Muscle layer of colon (tissue), 2 donors: ENCODE measurements around the gene FAF1.
"Not testable (repeated sequence)": the region's sequence is repeated elsewhere in the genome, so short reads cannot be mapped to it uniquely, and the experiment has no call there.

Experiments
- H3K27ac ChIP-seq: one replicate; pipeline ENCODE4 v1.7.0; 2013; ENCODE audit warnings: low read depth, mild to moderate bottlenecking, low read length, moderate library complexity
- H3K27me3 ChIP-seq, 2 donors: one replicate each; pipeline ENCODE4 v1.7.0; 2013; ENCODE audit warnings: low read length in 2 of 2, mild to moderate bottlenecking in 2 of 2; ENCODE audit not compliant: insufficient read depth in 2 of 2, control insufficient read depth in 1 of 2
- H3K36me3 ChIP-seq: one replicate; pipeline ENCODE4 v1.7.0; 2013; ENCODE audit warnings: mild to moderate bottlenecking, low read length; ENCODE audit not compliant: insufficient read depth
- H3K4me1 ChIP-seq: one replicate; pipeline ENCODE4 v1.7.0; 2013; ENCODE audit warnings: mild to moderate bottlenecking, low read length; ENCODE audit not compliant: insufficient read depth
- H3K4me3 ChIP-seq, 2 donors: one replicate each; pipeline ENCODE4 v1.7.0; 2013; ENCODE audit warnings: low read length in 2 of 2, low read depth in 1 of 2, mild to moderate bottlenecking in 1 of 2, moderate library complexity in 1 of 2
- H3K9ac ChIP-seq: one replicate; pipeline ENCODE4 v1.7.0; 2013; ENCODE audit warnings: low read length
- H3K9me3 ChIP-seq: one replicate; pipeline ENCODE4 v1.7.0; 2013; ENCODE audit warnings: mild to moderate bottlenecking, low read length
- donor health status: abdominal sarcoma.
- donor health status: Adenocarcinoma of cecum.

The FAF1 gene

GRCh38 chr1:50950396-50950795 is 9.7 kb downstream of the FAF1 start:
- Histone ChIP-seq H3K4me1 (no peaks in the 10 kb centered on the region), H3K9ac (no peak overlapping the region)

GRCh38 chr1:50949286-50949982 is 10.6 kb downstream of the FAF1 start:
- H3K4me1 ChIP-seq: no peaks in the 10 kb centered on the region
- no peaks in the 10 kb centered on the region for H3K9me3 ChIP-seq
- H3K9ac ChIP-seq: no peak overlapping the region
- H3K27ac ChIP-seq: no peak overlapping the region
- H3K27me3 ChIP-seq: no peaks in the 10 kb centered on the region
- no peak overlapping the region for H3K4me3 ChIP-seq
- no peaks in the 10 kb centered on the region for H3K36me3 ChIP-seq

More at GRCh38 chr1:50950396-50950795, 9.7 kb downstream of the FAF1 start:
- Histone ChIP-seq H3K36me3 (no peaks in the 10 kb centered on the region), H3K9me3 (no peaks in the 10 kb centered on the region), H3K27ac (no peak overlapping the region), H3K4me3 (no peak overlapping the region), H3K27me3 (no peaks in the 10 kb centered on the region)

- no peaks in the 10 kb centered on the region for H3K9me3 ChIP-seq
Measured at GRCh38 chr1:50942334-50942733, 17.7 kb downstream of the FAF1 start.

GRCh38 chr1:50940291-50940690 is 19.8 kb downstream of the FAF1 start:
- Histone ChIP-seq H3K9ac (no peak overlapping the region), H3K9me3 (no peaks in the 10 kb centered on the region), H3K4me3 (no peak overlapping the region), H3K4me1 (no peaks in the 10 kb centered on the region), H3K27ac (no peak overlapping the region), H3K27me3 (no peaks in the 10 kb centered on the region), H3K36me3 (no peaks in the 10 kb centered on the region)

More at GRCh38 chr1:50942334-50942733, 17.7 kb downstream of the FAF1 start:
- Histone ChIP-seq H3K4me3 (no peak overlapping the region), H3K27ac (no peak overlapping the region), H3K4me1 (no peaks in the 10 kb centered on the region), H3K27me3 (no peaks in the 10 kb centered on the region), H3K9ac (no peak overlapping the region), H3K36me3 (no peaks in the 10 kb centered on the region)

- Histone ChIP-seq H3K36me3 (no peaks in the 10 kb centered on the region), H3K27me3 (no peaks in the 10 kb centered on the region), H3K4me3 (no peak overlapping the region), H3K9me3 (no peaks in the 10 kb centered on the region), H3K27ac (no peak overlapping the region), H3K9ac (no peak overlapping the region), H3K4me1 (no peaks in the 10 kb centered on the region)
Measured at GRCh38 chr1:50936321-50936720, 23.7 kb downstream of the FAF1 start.

GRCh38 chr1:50935276-50935675 is 24.8 kb downstream of the FAF1 start:
- H3K27ac ChIP-seq, H3K9me3 ChIP-seq, H3K4me1 ChIP-seq, H3K4me3 ChIP-seq, H3K27me3 ChIP-seq, H3K36me3 ChIP-seq, H3K9ac ChIP-seq: not testable (repeated sequence)

- H3K9ac ChIP-seq: no peak overlapping the region
- H3K27me3 ChIP-seq: no peaks in the 10 kb centered on the region
- no peaks in the 10 kb centered on the region for H3K9me3 ChIP-seq
- H3K4me3 ChIP-seq: no peak overlapping the region
- no peak overlapping the region for H3K27ac ChIP-seq
- no peaks in the 10 kb centered on the region for H3K4me1 ChIP-seq
- no peaks in the 10 kb centered on the region for H3K36me3 ChIP-seq
Measured at GRCh38 chr1:50934838-50935237, 25.2 kb downstream of the FAF1 start.

GRCh38 chr1:50933770-50934169 is 26.3 kb downstream of the FAF1 start:
- not testable (repeated sequence) for H3K4me1 ChIP-seq, H3K27me3 ChIP-seq, H3K9ac ChIP-seq, H3K36me3 ChIP-seq, H3K4me3 ChIP-seq, H3K27ac ChIP-seq, H3K9me3 ChIP-seq

GRCh38 chr1:50932043-50932442 is 28.0 kb downstream of the FAF1 start:
- not testable (repeated sequence) for H3K9me3 ChIP-seq

GRCh38 chr1:50930965-50931737 is 28.9 kb downstream of the FAF1 start:
- Histone ChIP-seq H3K9me3 (no peaks in the 10 kb centered on the region), H3K27ac (no peak overlapping the region), H3K27me3 (no peaks in the 10 kb centered on the region), H3K4me1 (no peaks in the 10 kb centered on the region), H3K9ac (no peak overlapping the region), H3K4me3 (no peak overlapping the region), H3K36me3 (no peaks in the 10 kb centered on the region)

More at GRCh38 chr1:50932043-50932442, 28.0 kb downstream of the FAF1 start:
- not testable (repeated sequence) for H3K36me3 ChIP-seq, H3K27ac ChIP-seq, H3K4me1 ChIP-seq, H3K9ac ChIP-seq, H3K4me3 ChIP-seq, H3K27me3 ChIP-seq

- Histone ChIP-seq H3K36me3 (no peaks in the 10 kb centered on the region), H3K27me3 (no peaks in the 10 kb centered on the region), H3K9ac (no peak overlapping the region), H3K4me3 (no peak overlapping the region), H3K4me1 (no peaks in the 10 kb centered on the region), H3K27ac (no peak overlapping the region), H3K9me3 (no peaks in the 10 kb centered on the region)
Measured at GRCh38 chr1:50930193-50930592, 29.9 kb downstream of the FAF1 start.
